ENCODE measurements around the gene HNRNPUL1. TPM values are rescaled to one million over a fixed set of nuclear protein-coding genes. Genes with fewer than 3 reads are reported as not detected.

Gene HNRNPUL1
- total RNA-seq, 1 experiment from 2014 or later: 315 TPM

- TF ChIP-seq CTCF (conservative IDR thresholded peaks at IDR 0.05): no peak
- no peak overlapping the region for H3K4me2 ChIP-seq (ENCODE audit: insufficient read depth, insufficient read length, low read length)
- H3K9me3 Mint-ChIP-seq: no peaks in the 10 kb centered on the region
- H4K8ac ChIP-seq (replicated peaks; ENCODE audit: insufficient read length, low read depth, low read length): no peak overlapping the region
- H3K79me2 ChIP-seq (ENCODE audit: insufficient read depth, low read length): no peaks in the 10 kb centered on the region; the same call in 1 of the 2 replicates
- H3K4me1 Mint-ChIP-seq: no peaks in the 10 kb centered on the region
- H2BK12ac ChIP-seq (ENCODE audit: insufficient read length, low read depth, low read length): no peak overlapping the region
- no peaks in the 10 kb centered on the region for H3K27me3 ChIP-seq (ENCODE audit: insufficient read depth, low read length)
- H3K36me3 Mint-ChIP-seq (ENCODE audit: insufficient read depth in 1 of 3, low read depth in 3 of 3): peaks cover 0 to 21% (median 8%) of the 10 kb centered on the region in 3 experiments; a peak in 6 of 7 replicates
- no peak overlapping the region for H4K5ac ChIP-seq (ENCODE audit: insufficient read length, low read depth, low read length)
- no peak overlapping the region for H3K14ac ChIP-seq (ENCODE audit: insufficient read depth, low read length)
- no peak overlapping the region for H2AK5ac ChIP-seq (ENCODE audit: insufficient read length, low read length)
- H3K56ac ChIP-seq (ENCODE audit: insufficient read length, low read depth, low read length): no peak overlapping the region
- H2BK5ac ChIP-seq (ENCODE audit: insufficient read length, low read length): no peak overlapping the region
- H3K18ac ChIP-seq (ENCODE audit: insufficient read length, low read depth, low read length): no peak overlapping the region
- H2AFZ ChIP-seq (ENCODE audit: low read length): no peak overlapping the region
- no peaks in the 10 kb centered on the region for H3K27me3 Mint-ChIP-seq (ENCODE audit: low read depth)
- no peak overlapping the region for H3K9ac ChIP-seq (ENCODE audit: extremely low read depth, insufficient read length, low read length)
- H2BK120ac ChIP-seq (ENCODE audit: low read depth, low read length, poor library complexity, severe bottlenecking): no peak overlapping the region
- no peak overlapping the region for H2BK20ac ChIP-seq (ENCODE audit: low read depth, low read length, poor library complexity, severe bottlenecking)
- no peaks in the 10 kb centered on the region for H3K9me3 ChIP-seq (ENCODE audit: control insufficient read depth, low read depth, low read length)
- H3K27ac Mint-ChIP-seq: peak overlapping the region in 1 of 3 experiments; percentile 24; a peak in 1 of 7 replicates
- no peak overlapping the region for H3K4ac ChIP-seq (ENCODE audit: low read depth, low read length)
- H3K23ac ChIP-seq (ENCODE audit: insufficient read length, low read depth, low read length): no peak overlapping the region
- H3K23me2 ChIP-seq (ENCODE audit: insufficient read length, low read depth, low read length, poor library complexity, severe bottlenecking): no peaks in the 10 kb centered on the region
- DNase-seq: no peak
- no peaks in the 10 kb centered on the region for H3K4me1 ChIP-seq (ENCODE audit: insufficient read depth, low read length)
- H4K20me1 ChIP-seq (ENCODE audit: control insufficient read depth, insufficient read depth, insufficient read length): no peaks in the 10 kb centered on the region
- H3K79me1 ChIP-seq (ENCODE audit: insufficient read depth, low read depth, low read length, poor library complexity, severe bottlenecking): no peaks in the 10 kb centered on the region
- WGBS (ENCODE audit: extremely low coverage, insufficient read length, low lambda C conversion rate): no CpG with 5 or more reads among the region's 8 CpGs
- no peak overlapping the region for H3K4me3 Mint-ChIP-seq
- no peak overlapping the region for H3T11ph ChIP-seq (ENCODE audit: low read length)
- no peak overlapping the region for H4K91ac ChIP-seq (ENCODE audit: insufficient read length, low read depth, low read length)
- no peak overlapping the region for H2BK15ac ChIP-seq (ENCODE audit: low read depth, low read length)
- no peak overlapping the region for H3K27ac ChIP-seq (ENCODE audit: insufficient read length, low read depth, low read length)
Measured at GRCh38 chr19:41232686-41233085, 31.5 kb upstream of the HNRNPUL1 start.

All from H9 (cell line).